GM12801 (cell line): ENCODE data around the gene PTPN14.

ENCODE experiments used
- CTCF ChIP-seq: IDR thresholded peaks from one replicate; pipeline ENCODE4 v1.5.1; 2011; ENCODE audit warnings: control low read depth; ENCODE audit not compliant: insufficient read length; ENCODE audit errors: extremely low read depth

The PTPN14 gene

GRCh38 chr1:214551436-214552173 is at the start of gene PTPN14:
TSS of gene PTPN14 (minus strand) at chr1:214551602. CDS start at chr1:214464803, 86,799 bp downstream.
- TF ChIP-seq CTCF, result no peak

GRCh38 chr1:214593158-214593557 is 41.8 kb upstream of the PTPN14 start:
- TF ChIP-seq CTCF, result no peak

GRCh38 chr1:214590696-214591095 is 39.3 kb upstream of the PTPN14 start:
- no peak for TF ChIP-seq CTCF

GRCh38 chr1:214588963-214589597 is 37.7 kb upstream of the PTPN14 start:
- no peak for TF ChIP-seq CTCF

- TF ChIP-seq CTCF, result no peak
These were observed 35.8 kb upstream of the PTPN14 start for GRCh38 chr1:214587165-214587564.

GRCh38 chr1:214586621-214587020 is 35.2 kb upstream of the PTPN14 start:
- TF ChIP-seq CTCF, result no peak

- no peak for TF ChIP-seq CTCF
These were observed 33.7 kb upstream of the PTPN14 start for GRCh38 chr1:214584805-214585766.
